Tibial nerve (tissue), 4 donors: Measurements from ENCODE around the gene JARID2. TPM values are rescaled to one million over a fixed set of nuclear protein-coding genes. Genes with fewer than 3 reads are reported as not detected.

Experiments
- DNase-seq, 2 donors: peaks; one replicate each; pipeline ENCODE4 v3.0.0-alpha.2; 2019; ENCODE audit warnings: low spot score in 2 of 2
- H3K27ac ChIP-seq, 4 donors: fragments of 200-600 bp; sonication (generic) in 3 of 4; one replicate each; pipeline ENCODE4 v1.5.1; 2017 to 2019; ENCODE audit warnings: mild to moderate bottlenecking in 1 of 4
- H3K27me3 ChIP-seq, 2 donors: fragments of 200-600 bp; sonication (generic) in 1 of 2; one replicate each; pipeline versions ENCODE4 v1.5.1 to v1.6.0; 2017 to 2019
- H3K36me3 ChIP-seq, 3 donors: fragments of 200-600 bp; sonication (generic); one replicate each; pipeline ENCODE4 v1.5.1; 2018 to 2019
- H3K4me1 ChIP-seq, 4 donors: fragments of 200-600 bp; sonication (generic) in 3 of 4; one replicate each; pipeline ENCODE4 v1.5.1; 2017 to 2019
- H3K4me3 ChIP-seq, 4 donors: fragments of 200-600 bp; sonication (generic) in 3 of 4; one replicate each; pipeline ENCODE4 v1.5.1; 2017 to 2019; ENCODE audit warnings: mild to moderate bottlenecking in 1 of 4, moderate library complexity in 1 of 4
- H3K9me3 ChIP-seq, 4 donors: fragments of 200-600 bp; sonication (generic) in 3 of 4; one replicate each; pipeline ENCODE4 v1.5.1; 2017 to 2019
- EP300 ChIP-seq, 2 donors: sonication (generic); formaldehyde crosslinking; IDR thresholded peaks; one replicate each; pipeline ENCODE4 v1.6.1; 2017; ENCODE audit warnings: antibody characterized with exemption in 2 of 2, mild to moderate bottlenecking in 1 of 2
- POLR2A ChIP-seq, 2 donors: fragments of 450-650 bp; IDR thresholded peaks; one replicate each; pipeline ENCODE4 v1.6.1; 2017; ENCODE audit warnings: antibody characterized with exemption in 2 of 2, mild to moderate bottlenecking in 2 of 2, moderate library complexity in 2 of 2
- WGBS, 2 donors: methylation state at CpG; one replicate each; pipeline ENCODE4 v1.1.5; 2018; 5-methylcytosine and 5-hydroxymethylcytosine counted together
- total RNA-seq, 4 donors: library from RNA; depleted of rRNA; stranded (reverse); fragments of >200 nt; gene quantifications; one replicate each; pipeline ENCODE4 v1.1.0, GENCODE V29; 2016
- TF ChIP-seq, protein P1 (sequence below), 5 experiments: fragments of 200-600 bp in 3 of 5; fragments of 450-650 bp in 2 of 5; sonication (generic) in 3 of 5; IDR thresholded peaks; one replicate each; pipeline ENCODE4 v1.5.1; 2016 to 2019; ENCODE audit warnings: antibody characterized with exemption in 5 of 5, mild to moderate bottlenecking in 3 of 5, moderate library complexity in 2 of 5

The JARID2 gene
- total RNA-seq, 4 donors from 2014 or later, result 9.0 to 26.1 (median 9.8) TPM

DNA sequence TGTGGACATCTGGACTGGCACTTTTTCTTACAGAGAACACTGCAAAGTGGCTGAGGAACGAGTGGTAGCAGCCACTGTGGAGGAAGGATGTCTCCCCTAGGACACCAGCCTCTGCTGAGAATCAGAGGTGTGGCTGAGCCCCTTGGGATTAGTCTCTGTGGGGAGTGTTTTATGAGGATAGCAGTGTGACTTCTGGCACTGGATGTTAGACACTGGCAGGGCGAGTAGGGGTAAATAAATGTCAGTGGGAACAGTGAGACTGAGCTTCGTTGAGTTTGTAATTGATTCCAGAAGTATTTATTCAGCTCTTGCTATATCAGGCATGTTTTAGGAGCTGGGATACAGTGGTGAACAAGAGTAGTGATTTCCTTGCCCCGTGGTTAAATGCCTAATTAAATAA lies 124.0 kb downstream of the JARID2 start:
- Histone ChIP-seq H3K4me1 (peaks cover 0 to 64% (median 31%) of the 10 kb centered on the region in 4 donors), H3K9me3 (no peaks in the 10 kb centered on the region), H3K27me3 (no peaks in the 10 kb centered on the region), H3K4me3 (no peak overlapping the region), H3K27ac (no peak overlapping the region), H3K36me3 (no peaks in the 10 kb centered on the region)
- 26 to 39% methylated on average over 4 of the region's 4 CpGs for WGBS, 2 donors
- no peak for DNase-seq
- no peak for TF ChIP-seq EP300 (IDR thresholded peaks at IDR 0.05)

DNA sequence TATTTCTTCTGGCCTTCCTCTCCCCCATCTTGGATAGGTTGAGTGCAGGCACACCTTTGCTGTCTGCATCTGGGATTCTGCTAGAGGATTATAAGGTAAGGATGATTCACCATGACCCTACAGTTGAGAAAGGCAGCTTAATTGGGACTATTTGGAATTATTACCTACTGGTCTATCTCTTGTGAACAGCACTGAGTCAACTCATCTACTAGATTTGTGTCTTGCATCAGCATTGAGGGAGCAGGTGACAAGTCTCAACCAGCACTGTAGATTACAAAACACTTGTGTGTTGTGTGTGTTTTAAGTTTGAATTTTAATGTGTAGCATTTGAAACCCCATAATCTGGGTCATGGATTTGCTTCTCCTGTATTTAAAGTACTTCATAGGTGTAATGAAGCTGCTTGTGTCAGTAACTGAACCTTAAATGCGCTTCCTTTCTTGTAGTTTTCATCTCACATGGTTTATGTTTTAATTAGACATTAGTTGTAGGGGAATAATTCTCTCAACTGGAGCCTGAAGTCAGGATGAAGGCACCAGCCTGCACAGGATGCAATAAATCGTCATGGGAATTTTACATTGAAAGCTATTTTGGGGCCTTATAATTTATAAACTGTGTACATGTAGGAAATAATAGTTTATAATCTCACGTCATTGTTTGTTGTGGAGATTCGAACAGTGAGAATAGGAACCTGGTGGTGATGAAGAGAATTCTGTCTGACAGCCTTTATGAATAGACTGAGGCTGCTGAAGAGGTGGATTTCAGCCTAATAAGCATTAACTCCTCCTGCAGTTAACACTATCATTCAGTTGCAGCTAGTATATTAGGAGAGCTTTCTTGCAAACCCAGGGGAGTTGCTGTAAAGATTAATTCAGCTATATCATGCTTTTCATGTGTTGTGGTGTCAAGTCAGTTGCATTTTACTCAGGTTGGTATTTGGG lies 125.1 kb downstream of the JARID2 start:
- 81 to 82% methylated on average over 4 of the region's 4 CpGs for WGBS, 2 donors
- Histone ChIP-seq H3K9me3 (no peaks in the 10 kb centered on the region), H3K27ac (no peak overlapping the region), H3K36me3 (no peaks in the 10 kb centered on the region), H3K4me3 (no peak overlapping the region), H3K27me3 (no peaks in the 10 kb centered on the region), H3K4me1 (peaks cover 0 to 64% (median 22%) of the 10 kb centered on the region in 4 donors)
- no peak for DNase-seq
- TF ChIP-seq, protein P1, sequence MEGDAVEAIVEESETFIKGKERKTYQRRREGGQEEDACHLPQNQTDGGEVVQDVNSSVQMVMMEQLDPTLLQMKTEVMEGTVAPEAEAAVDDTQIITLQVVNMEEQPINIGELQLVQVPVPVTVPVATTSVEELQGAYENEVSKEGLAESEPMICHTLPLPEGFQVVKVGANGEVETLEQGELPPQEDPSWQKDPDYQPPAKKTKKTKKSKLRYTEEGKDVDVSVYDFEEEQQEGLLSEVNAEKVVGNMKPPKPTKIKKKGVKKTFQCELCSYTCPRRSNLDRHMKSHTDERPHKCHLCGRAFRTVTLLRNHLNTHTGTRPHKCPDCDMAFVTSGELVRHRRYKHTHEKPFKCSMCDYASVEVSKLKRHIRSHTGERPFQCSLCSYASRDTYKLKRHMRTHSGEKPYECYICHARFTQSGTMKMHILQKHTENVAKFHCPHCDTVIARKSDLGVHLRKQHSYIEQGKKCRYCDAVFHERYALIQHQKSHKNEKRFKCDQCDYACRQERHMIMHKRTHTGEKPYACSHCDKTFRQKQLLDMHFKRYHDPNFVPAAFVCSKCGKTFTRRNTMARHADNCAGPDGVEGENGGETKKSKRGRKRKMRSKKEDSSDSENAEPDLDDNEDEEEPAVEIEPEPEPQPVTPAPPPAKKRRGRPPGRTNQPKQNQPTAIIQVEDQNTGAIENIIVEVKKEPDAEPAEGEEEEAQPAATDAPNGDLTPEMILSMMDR (IDR thresholded peaks at IDR 0.05), result no peak
- TF ChIP-seq EP300 (IDR thresholded peaks at IDR 0.05), result no peak
- TF ChIP-seq POLR2A (IDR thresholded peaks at IDR 0.05), result no peak

DNA sequence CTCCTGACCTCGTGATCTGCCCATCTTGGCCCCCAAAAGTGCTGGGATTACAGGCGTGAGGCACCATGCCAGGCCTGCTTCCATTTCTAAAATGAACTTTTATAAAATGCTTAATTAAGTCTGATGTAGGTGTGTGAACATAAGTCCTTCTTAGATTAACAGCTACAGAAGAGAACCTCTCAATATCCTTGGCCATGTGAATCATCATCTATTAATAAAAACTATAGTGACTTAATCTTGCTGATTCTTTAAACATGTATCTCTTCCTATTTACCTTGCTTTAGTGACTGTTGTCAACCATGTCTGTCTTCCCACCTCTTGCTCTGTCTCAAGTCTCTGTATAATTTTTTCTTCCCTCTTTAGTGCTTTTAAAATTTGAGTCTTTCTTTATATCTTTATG lies 127.1 kb downstream of the JARID2 start:
- WGBS, 2 donors, result 94 to 96% methylated on average over 2 of the region's 2 CpGs
- DNase-seq, result no peak
- no peaks in the 10 kb centered on the region for H3K27me3 ChIP-seq
- peaks cover 0 to 53% (median 16%) of the 10 kb centered on the region in 4 donors for H3K4me1 ChIP-seq
- no peak overlapping the region for H3K4me3 ChIP-seq
- no peak for TF ChIP-seq EP300 (IDR thresholded peaks at IDR 0.05)
- TF ChIP-seq POLR2A (IDR thresholded peaks at IDR 0.05), result no peak
- no peak overlapping the region for H3K27ac ChIP-seq
- no peaks in the 10 kb centered on the region for H3K9me3 ChIP-seq
- H3K36me3 ChIP-seq, result no peaks in the 10 kb centered on the region

GRCh38 chr6:15374119-15374518 lies 128.2 kb downstream of the JARID2 start:
- TF ChIP-seq POLR2A (IDR thresholded peaks at IDR 0.05), result no peak
- TF ChIP-seq EP300 (IDR thresholded peaks at IDR 0.05), result no peak
- Histone ChIP-seq H3K36me3 (no peaks in the 10 kb centered on the region), H3K4me1 (peaks cover 0 to 48% (median 14%) of the 10 kb centered on the region in 4 donors), H3K9me3 (no peaks in the 10 kb centered on the region), H3K4me3 (no peak overlapping the region), H3K27me3 (no peaks in the 10 kb centered on the region), H3K27ac (no peak overlapping the region)
- WGBS, 2 donors, result 82 to 87% methylated on average over 7 of the region's 7 CpGs
- DNase-seq, result no peak

GRCh38 chr6:15375018-15375417 lies 129.1 kb downstream of the JARID2 start:
- DNase-seq, result no peak
- H3K4me1 ChIP-seq, result peaks cover 0 to 44% (median 11%) of the 10 kb centered on the region in 4 donors
- no peaks in the 10 kb centered on the region for H3K27me3 ChIP-seq
- H3K9me3 ChIP-seq, result no peaks in the 10 kb centered on the region
- TF ChIP-seq, protein P1 (IDR thresholded peaks at IDR 0.05), result no peak
- TF ChIP-seq EP300 (IDR thresholded peaks at IDR 0.05) (no peak), POLR2A (IDR thresholded peaks at IDR 0.05) (no peak)
- no peak overlapping the region for H3K4me3 ChIP-seq
- no peak overlapping the region for H3K27ac ChIP-seq
- 96 to 98% methylated on average over 2 of the region's 2 CpGs for WGBS, 2 donors
- H3K36me3 ChIP-seq, result no peaks in the 10 kb centered on the region

DNA sequence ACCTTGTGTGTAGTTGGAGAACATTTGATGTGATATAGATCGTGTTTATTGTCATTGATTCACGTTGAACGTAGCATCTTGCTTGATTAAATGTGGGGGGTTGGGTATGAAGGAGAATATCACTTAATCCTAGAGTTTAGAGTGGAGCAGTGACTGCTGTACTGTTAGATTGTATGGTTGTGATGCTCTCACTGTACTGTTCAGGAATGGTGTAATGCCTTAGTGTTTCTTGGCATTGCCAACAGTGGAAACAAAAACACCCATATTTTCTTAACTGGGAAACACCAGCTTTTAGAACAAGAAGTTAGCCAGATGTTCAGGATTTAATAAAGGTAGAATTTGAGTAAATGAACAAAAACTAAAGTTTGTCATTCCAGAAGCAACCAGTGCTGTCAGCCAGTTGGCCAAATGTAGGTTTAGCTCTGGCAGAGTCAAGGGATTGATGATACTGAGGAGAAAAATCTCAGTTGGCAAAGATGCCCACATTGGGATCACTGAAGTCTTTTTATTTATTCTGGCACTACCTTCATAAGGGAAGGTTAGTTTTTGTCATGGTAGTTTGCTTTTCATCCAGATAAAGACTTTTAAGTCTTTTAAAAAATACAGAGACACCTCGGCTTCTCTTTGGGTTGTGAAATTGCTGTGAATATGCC lies 129.9 kb downstream of the JARID2 start:
- no peak for TF ChIP-seq EP300 (IDR thresholded peaks at IDR 0.05)
- no peak for TF ChIP-seq POLR2A (IDR thresholded peaks at IDR 0.05)
- TF ChIP-seq, protein P1 (IDR thresholded peaks at IDR 0.05), result no peak
- 79 to 80% methylated on average over 4 of the region's 4 CpGs for WGBS, 2 donors
- Histone ChIP-seq H3K36me3 (no peaks in the 10 kb centered on the region), H3K4me1 (peaks cover 0 to 43% (median 8%) of the 10 kb centered on the region in 4 donors), H3K27me3 (no peaks in the 10 kb centered on the region), H3K27ac (no peak overlapping the region), H3K9me3 (no peaks in the 10 kb centered on the region), H3K4me3 (no peak overlapping the region)
- no peak for DNase-seq
